ENCODE measurements around the gene CLNS1A. TPM values are rescaled to one million over a fixed set of nuclear protein-coding genes. Genes with fewer than 3 reads are reported as not detected.
"Not testable (repeated sequence)": the region's sequence is repeated elsewhere in the genome, so short reads cannot be mapped to it uniquely, and the experiment has no call there.

The CLNS1A gene
- total RNA-seq, 2 donors from 2014 or later = 98.4 to 140 TPM

DNA sequence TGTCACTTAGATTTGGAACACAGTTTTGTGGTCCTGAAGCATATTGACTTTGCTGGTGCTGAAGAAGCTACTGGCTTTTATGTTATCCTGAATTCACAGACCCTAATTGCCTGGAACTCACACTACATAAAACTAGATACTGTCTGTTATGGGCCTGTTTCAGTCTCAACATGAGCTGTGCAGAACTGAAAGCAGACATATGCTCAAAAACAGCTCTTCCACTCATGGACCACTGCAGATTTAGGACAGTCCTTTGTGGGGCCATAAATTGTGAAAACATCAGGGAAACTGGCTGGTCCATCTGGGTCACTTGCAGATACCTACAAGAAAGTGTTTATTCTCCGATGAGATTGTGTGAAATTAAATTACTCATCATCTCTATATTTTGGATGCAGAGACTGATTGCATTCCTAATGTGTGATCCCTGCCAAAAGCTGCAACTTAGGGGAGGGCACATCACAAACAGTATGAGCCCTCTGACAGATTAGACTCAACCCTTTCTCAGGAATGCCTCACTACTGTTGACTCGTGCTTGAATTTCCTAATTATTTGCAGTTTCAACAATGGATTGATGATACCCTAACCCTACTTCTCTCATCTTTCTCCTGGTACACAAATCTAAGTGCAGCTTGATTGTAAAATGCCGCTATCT lies 10.2 kb upstream of the CLNS1A start:
- Mint-ChIP-seq H3K27me3 (peaks cover 2 to 10% of the 10 kb centered on the region in 2 donors), H3K27ac (no peak overlapping the region), H3K36me3 (no peaks in the 10 kb centered on the region), H3K4me1 (ENCODE audit: low read depth in 2 of 2) (no peaks in the 10 kb centered on the region), H3K9me3 (no peaks in the 10 kb centered on the region), H3K4me3 (no peak overlapping the region)
- no peak for DNase-seq (ENCODE audit: low spot score)
- ATAC-seq = no peak

DNA sequence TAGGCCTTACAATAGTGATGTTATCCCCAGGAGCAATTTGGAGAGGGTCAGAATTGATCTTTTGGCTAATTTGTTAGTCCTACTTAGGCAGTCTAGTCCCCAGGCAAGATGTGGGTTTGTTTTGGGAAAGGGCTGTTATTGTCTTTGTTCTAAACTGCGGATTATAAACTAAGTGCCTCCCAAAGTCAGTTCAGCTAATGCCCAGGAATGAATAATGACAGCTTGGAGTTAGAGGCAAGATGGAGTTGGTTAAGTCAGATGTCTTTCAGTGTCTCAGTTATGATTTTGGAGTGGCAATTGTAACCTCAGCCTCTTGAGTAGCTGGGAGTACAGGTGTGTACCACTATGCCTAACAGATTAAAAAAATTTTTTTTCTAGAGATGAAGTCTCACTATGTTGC lies 7.3 kb upstream of the CLNS1A start:
- no peak for ATAC-seq
- Mint-ChIP-seq H3K9me3 (no peaks in the 10 kb centered on the region), H3K36me3 (no peaks in the 10 kb centered on the region), H3K4me3 (no peak overlapping the region), H3K4me1 (ENCODE audit: low read depth in 2 of 2) (no peaks in the 10 kb centered on the region), H3K27ac (no peak overlapping the region), H3K27me3 (peaks cover 2 to 5% of the 10 kb centered on the region in 2 donors)
- DNase-seq (ENCODE audit: low spot score) = no peak

DNA sequence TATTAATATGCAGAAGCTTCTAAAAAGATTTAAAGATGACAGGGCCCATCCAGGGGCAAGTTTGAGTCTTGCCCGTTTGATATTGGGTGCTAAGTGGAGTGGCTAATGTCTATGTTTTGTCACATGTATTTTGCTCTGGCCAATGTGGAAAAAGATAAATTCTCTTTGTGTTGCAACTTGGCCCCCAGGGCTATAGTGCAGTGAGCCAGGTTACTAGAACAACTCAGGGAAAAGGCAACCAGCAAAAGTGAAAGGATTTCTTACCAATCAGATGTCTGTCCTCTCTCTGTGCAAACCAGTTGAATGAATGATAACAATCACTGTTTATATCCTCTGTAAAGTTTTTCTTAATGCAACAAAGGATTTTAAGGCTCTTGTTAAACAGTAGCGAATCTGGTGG lies 4.6 kb upstream of the CLNS1A start:
- H3K36me3 Mint-ChIP-seq = no peaks in the 10 kb centered on the region
- H3K9me3 Mint-ChIP-seq = no peaks in the 10 kb centered on the region
- H3K27ac Mint-ChIP-seq = no peak overlapping the region
- ATAC-seq (no peak), DNase-seq (ENCODE audit: low spot score) (no peak)
- H3K4me3 Mint-ChIP-seq = no peak overlapping the region
- H3K4me1 Mint-ChIP-seq (ENCODE audit: low read depth in 2 of 2) = peaks cover 6% of the 10 kb centered on the region in 2 donors
- peaks cover 2 to 5% of the 10 kb centered on the region in 2 donors for H3K27me3 Mint-ChIP-seq

DNA sequence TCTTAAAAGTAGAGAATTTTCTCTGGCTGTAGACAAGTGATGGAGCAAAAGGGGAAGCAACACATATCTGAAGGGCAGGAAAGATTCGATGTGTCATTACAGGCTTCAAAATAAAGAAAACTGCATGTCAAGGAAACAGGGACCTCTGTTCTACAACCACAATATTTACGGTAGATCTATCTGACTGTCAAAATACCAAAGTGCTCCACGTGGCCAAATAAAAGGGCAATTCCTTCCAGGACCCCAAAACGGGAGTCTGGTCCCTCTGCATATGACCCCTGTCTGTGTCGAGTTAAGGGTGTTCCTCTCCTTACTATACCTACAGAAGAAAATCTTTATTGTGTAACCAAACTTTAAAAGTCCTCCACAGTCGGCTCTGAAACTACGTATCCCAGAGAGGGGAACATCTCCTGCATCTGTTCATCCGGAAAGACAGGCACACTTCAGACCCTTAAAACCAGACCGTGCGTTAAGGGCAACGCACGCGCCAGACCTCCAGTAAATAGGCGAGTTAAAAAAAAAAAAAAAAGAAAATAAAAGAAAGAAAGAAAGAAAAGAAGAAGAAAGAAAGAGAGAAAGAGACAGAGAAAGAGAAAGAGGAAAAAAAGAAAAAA lies 756 bp downstream of the CLNS1A start:
- H3K4me1 Mint-ChIP-seq (ENCODE audit: low read depth in 2 of 2) = peaks cover 25 to 28% of the 10 kb centered on the region in 2 donors
- peaks cover 13% of the 10 kb centered on the region for H3K36me3 Mint-ChIP-seq
- peak overlapping the region; percentile 98 for H3K4me3 Mint-ChIP-seq

DNA sequence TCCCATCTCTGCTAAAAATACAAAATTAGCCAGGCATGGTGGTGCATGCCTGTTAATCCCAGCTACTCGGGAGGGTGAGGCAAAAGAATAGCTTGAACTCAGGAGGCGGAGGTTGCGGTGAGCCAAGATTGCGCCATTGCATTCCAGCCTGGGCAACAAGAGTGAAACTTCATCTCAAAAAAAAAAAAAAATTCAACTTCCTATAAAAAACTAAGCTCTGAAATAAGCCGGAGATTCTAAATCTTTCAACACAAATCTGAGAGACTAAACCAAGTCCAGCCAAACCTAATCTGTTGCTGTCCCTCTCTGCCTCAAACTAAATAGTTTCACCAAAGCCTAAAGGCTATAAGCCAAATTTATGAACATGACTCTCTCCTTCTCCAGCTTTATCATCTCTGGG lies 3.7 kb downstream of the CLNS1A start:
- not testable (repeated sequence) for H3K9me3 Mint-ChIP-seq; H3K27ac Mint-ChIP-seq; DNase-seq (ENCODE audit: low spot score); ATAC-seq; H3K27me3 Mint-ChIP-seq
- H3K4me3 Mint-ChIP-seq = peak overlapping the region; percentile 11
- peaks cover 19% of the 10 kb centered on the region for H3K36me3 Mint-ChIP-seq
- peaks cover 35 to 44% of the 10 kb centered on the region in 2 donors for H3K4me1 Mint-ChIP-seq (ENCODE audit: low read depth in 2 of 2)

More for the DNA sequence above, 756 bp downstream of the CLNS1A start:
- no peaks in the 10 kb centered on the region for H3K27me3 Mint-ChIP-seq
- ATAC-seq (no peak), DNase-seq (ENCODE audit: low spot score) (no peak)
- H3K27ac Mint-ChIP-seq = peak overlapping the region; percentile 93 to 94
- H3K9me3 Mint-ChIP-seq = no peaks in the 10 kb centered on the region

DNA sequence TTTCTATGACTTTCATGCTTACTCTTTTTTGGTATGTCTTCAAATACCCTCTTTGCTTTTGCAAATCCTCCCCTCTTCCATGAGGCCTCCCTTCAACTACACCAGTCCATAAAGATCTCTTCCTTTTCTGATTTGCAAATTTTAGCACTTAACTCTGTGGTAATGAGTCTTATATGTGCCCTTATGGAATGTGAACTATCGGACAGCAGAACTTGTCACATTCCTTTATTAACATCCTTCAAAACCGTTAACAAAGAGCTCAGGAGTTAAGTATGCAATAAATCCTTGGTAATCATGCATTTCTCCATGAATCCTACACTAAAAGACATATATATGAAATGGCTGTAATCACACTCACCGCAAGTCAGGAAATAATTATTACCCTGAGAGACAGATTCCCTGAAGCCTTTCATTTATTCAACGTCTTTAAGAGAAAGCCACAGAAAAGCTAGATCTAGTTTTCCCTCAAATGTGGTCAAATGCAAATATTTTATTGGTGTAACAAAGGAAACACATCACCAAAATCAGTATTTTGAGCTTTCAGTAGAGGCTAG lies 7.4 kb downstream of the CLNS1A start:
- H3K4me3 Mint-ChIP-seq = peak overlapping the region; percentile 55
- no peaks in the 10 kb centered on the region for H3K27me3 Mint-ChIP-seq
- H3K9me3 Mint-ChIP-seq = no peaks in the 10 kb centered on the region
- peak overlapping the region; percentile 41 to 75 for H3K27ac Mint-ChIP-seq
- H3K36me3 Mint-ChIP-seq = peaks cover 10% of the 10 kb centered on the region
- DNase-seq (ENCODE audit: low spot score) (no peak), ATAC-seq (peak in 1 of 2 donors; percentile 7)
- H3K4me1 Mint-ChIP-seq (ENCODE audit: low read depth in 2 of 2) = peaks cover 17 to 21% of the 10 kb centered on the region in 2 donors

DNA sequence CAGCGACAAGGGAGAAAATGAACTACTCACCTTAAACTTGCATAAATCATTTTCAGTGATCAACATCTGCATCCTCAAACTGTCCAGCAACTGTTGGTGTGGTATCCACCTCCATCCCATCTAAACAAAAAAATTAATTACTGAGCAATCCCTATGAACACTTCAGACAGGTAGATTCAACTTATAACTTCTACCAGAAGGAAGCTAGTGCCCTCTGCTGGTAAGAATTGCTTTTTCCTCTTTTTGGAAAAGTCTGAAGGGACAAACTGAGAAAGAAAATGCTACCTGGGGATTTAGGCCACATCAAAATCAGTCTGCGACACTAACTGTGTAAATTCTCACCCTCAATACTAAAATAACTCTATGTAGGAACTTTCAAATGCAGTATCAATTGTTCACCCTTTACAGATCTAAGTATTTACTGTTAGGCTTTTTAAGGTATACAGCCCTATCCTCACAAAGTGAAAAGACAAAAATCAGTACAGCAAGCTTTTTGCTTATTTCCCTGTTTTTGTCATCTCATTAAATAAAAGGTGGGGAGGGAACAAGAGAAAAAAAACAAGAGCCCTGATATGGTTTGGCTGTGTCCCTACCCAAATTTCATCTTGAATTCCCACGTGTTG lies 17.9 kb downstream of the CLNS1A start:
- H3K36me3 Mint-ChIP-seq = peaks cover 20% of the 10 kb centered on the region
- no peak overlapping the region for H3K27ac Mint-ChIP-seq
- H3K27me3 Mint-ChIP-seq = no peaks in the 10 kb centered on the region
- H3K4me3 Mint-ChIP-seq = no peak overlapping the region
- ATAC-seq (no peak), DNase-seq (ENCODE audit: low spot score) (no peak)
- no peaks in the 10 kb centered on the region for H3K4me1 Mint-ChIP-seq (ENCODE audit: low read depth in 2 of 2)
- no peaks in the 10 kb centered on the region for H3K9me3 Mint-ChIP-seq

DNA sequence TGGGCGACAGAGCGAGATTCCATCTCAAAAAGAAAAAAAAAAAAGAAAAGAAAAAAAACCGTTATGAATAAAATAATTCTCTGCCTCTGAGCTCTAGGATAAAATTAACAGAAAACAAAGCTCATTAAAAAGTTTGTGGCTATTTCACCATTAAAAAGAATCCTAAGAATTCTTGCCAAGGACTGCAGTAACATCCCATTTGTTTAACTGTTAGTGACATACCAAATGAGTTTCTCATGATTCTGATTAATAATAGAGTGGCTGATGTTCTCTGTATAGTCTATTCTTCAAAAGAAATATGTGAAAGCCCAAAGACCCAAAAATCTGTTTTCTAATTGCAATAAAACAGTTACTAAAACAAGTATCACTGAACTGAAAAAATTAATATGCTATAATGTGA lies 19.7 kb downstream of the CLNS1A start:
- peaks cover 20% of the 10 kb centered on the region for H3K36me3 Mint-ChIP-seq
- no peak overlapping the region for H3K4me3 Mint-ChIP-seq

DNA sequence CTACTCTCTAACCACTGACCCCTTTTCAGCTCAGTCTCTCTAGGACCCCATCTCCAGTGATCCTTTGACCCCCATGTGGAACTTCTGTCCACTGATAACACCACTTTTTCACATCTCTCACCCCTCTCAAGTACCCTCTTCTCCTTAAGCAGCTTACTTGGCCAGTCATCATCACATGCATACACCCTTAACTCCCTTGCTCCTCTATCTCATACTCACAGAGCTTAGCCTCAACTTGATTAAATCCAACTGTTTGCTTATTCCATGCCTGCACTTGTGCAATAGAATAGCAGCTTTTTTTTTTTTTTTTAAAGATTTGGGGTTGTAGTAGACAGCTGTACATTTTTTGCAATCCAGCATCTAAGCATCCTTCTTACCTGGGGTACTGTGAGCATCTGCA lies 25.7 kb downstream of the CLNS1A start:
- ATAC-seq (no peak), DNase-seq (ENCODE audit: low spot score) (no peak)
- Mint-ChIP-seq H3K4me1 (ENCODE audit: low read depth in 2 of 2) (no peaks in the 10 kb centered on the region), H3K27ac (peak overlapping the region in 1 of 2 donors; percentile 32), H3K36me3 (peaks cover 19% of the 10 kb centered on the region), H3K9me3 (no peaks in the 10 kb centered on the region), H3K4me3 (no peak overlapping the region), H3K27me3 (no peaks in the 10 kb centered on the region)

More for the DNA sequence above, 19.7 kb downstream of the CLNS1A start:
- no peaks in the 10 kb centered on the region for H3K4me1 Mint-ChIP-seq (ENCODE audit: low read depth in 2 of 2)
- H3K27me3 Mint-ChIP-seq = no peaks in the 10 kb centered on the region
- no peaks in the 10 kb centered on the region for H3K9me3 Mint-ChIP-seq
- H3K27ac Mint-ChIP-seq = no peak overlapping the region
- no peak for ATAC-seq
- no peak for DNase-seq (ENCODE audit: low spot score)

DNA sequence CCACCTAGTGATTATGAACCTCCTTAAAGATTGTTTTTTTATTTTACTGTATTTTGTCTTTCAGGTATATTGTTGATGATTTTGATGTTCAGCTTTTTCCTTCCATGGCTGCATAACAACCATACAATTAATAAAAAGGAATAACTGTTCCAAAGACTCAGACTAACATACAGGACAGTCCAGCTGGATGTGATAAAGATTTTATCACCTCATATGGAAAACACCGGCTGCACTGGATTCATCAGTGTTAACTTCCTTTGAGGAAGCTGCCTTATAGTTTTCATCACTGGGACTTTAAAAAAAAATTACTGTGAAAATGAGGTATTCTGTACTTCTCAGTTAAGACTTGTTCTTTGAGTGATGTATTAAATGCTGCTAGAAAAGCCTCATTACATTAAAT lies 28.4 kb downstream of the CLNS1A start:
- Mint-ChIP-seq H3K36me3 (peaks cover 9% of the 10 kb centered on the region), H3K4me3 (no peak overlapping the region), H3K27me3 (no peaks in the 10 kb centered on the region), H3K9me3 (no peaks in the 10 kb centered on the region), H3K4me1 (ENCODE audit: low read depth in 2 of 2) (no peaks in the 10 kb centered on the region), H3K27ac (no peak overlapping the region)
- no peak for DNase-seq (ENCODE audit: low spot score)
- no peak for ATAC-seq

DNA sequence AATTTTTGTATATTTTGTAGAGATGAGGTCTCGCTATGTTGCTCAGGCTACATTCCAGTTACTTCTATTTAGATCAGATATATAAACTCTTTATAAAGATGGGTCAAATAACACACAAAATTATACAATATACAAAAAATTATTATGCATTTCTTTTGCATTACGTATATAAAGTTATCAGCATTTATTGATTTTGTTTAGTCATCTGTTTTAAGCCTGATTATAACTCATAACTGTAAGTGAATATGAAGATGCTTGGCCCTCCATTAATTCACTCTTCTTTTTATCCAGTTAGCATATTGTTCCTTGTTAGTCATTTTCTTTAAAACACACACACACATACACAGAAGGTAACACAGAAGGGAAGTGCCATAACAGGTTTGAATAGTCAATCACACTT lies 33.3 kb downstream of the CLNS1A start:
- H3K4me1 Mint-ChIP-seq (ENCODE audit: low read depth in 2 of 2) = no peaks in the 10 kb centered on the region
- ATAC-seq = no peak
- H3K9me3 Mint-ChIP-seq = no peaks in the 10 kb centered on the region
- H3K27ac Mint-ChIP-seq = no peak overlapping the region
- no peak overlapping the region for H3K4me3 Mint-ChIP-seq
- DNase-seq (ENCODE audit: low spot score) = no peak
- no peaks in the 10 kb centered on the region for H3K36me3 Mint-ChIP-seq
- no peaks in the 10 kb centered on the region for H3K27me3 Mint-ChIP-seq

DNA sequence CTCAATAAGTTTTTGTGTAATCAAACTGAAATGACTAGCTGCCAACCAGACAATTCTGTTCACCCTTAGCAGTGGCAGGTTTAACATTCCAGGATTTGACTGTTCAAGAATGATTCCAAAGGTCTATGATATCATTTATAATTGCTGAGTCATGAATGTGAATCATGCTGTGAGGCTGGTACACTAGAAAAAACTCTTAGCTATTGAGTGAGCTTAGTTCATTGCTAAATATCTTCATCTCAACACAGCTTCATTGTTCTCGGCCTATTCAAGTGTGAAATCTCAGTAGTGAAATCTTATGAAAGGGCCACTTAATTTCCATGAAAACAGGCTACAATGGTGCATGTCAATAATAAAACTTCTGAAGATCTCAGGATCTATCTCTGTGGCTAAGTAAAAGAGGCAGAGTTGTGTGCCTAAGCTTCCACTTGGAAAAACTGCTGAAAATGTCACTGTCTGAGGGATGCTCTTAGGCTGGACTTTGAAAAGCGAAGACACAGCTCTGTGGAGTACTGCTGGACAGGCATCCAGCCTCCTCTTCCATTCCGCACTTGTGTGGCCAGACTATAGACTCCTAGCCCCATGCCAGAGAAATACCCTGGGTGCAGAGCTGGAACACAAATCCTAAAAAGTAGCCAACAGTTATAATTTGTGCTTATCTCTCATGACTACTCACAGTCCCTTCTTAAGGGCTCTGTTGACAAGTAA lies 35.1 kb downstream of the CLNS1A start:
- Mint-ChIP-seq H3K4me3 (no peak overlapping the region), H3K27ac (peak overlapping the region in 1 of 2 donors; percentile 12), H3K4me1 (ENCODE audit: low read depth in 2 of 2) (no peaks in the 10 kb centered on the region), H3K27me3 (no peaks in the 10 kb centered on the region), H3K9me3 (no peaks in the 10 kb centered on the region), H3K36me3 (no peaks in the 10 kb centered on the region)
- no peak for DNase-seq (ENCODE audit: low spot score)
- no peak for ATAC-seq

DNA sequence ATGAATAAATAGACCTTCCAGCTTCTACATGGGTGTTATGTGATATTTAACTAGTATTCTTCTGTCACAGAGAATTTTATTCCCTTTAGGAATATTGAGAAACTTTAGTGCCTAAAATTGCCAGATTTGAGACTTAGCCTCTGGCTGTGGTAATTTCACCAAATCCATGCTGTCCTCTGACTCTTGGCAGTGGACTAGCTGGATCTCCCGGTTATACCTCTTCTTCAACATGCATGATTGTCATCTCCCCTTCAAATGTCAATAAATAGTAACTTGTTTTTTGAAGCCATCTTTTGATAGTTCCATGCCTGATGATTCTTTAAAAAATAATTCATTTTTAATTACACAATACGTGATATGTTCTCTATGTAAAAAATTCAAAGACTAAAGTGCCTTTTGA lies 39.4 kb downstream of the CLNS1A start:
- Mint-ChIP-seq H3K27me3 (no peaks in the 10 kb centered on the region), H3K9me3 (no peaks in the 10 kb centered on the region), H3K4me1 (ENCODE audit: low read depth in 2 of 2) (no peaks in the 10 kb centered on the region), H3K36me3 (no peaks in the 10 kb centered on the region), H3K4me3 (no peak overlapping the region), H3K27ac (no peak overlapping the region)
- no peak for ATAC-seq
- DNase-seq (ENCODE audit: low spot score) = no peak

DNA sequence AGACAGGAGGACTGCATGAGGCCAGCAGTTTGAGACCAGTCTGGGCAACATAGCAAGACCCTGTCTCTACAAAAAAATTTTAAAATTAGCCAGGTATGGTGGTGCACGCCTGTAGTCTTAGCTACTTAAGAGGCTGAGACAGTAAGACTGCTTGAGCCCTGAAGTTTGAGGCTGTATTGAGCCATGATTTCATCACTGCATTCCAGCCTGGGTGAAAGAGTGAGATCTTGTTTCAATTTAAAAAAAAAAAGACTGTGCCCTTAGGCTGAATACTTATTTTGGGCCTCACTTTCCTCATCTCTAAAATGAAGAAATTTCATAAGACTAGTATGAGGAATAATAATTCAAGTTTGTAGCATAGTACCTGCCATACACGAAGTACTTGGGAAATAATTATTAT lies 41.0 kb downstream of the CLNS1A start:
- Mint-ChIP-seq H3K27me3 (no peaks in the 10 kb centered on the region), H3K36me3 (no peaks in the 10 kb centered on the region), H3K9me3 (no peaks in the 10 kb centered on the region), H3K4me1 (ENCODE audit: low read depth in 2 of 2) (no peaks in the 10 kb centered on the region), H3K4me3 (no peak overlapping the region), H3K27ac (no peak overlapping the region)
- DNase-seq (ENCODE audit: low spot score) (no peak), ATAC-seq (no peak)

Data from natural killer cell treated with Interleukin-12 subunit alpha and Interleukin-12 subunit beta and Interleukin-15 and Interleukin-18, amount 100 ng/mL, for 72 hours (primary cell).